Tongue (tissue), 2 donors: Measurements from ENCODE around the gene RBM6. TPM values are rescaled to one million over a fixed set of nuclear protein-coding genes. Genes with fewer than 3 reads are reported as not detected.

Experiments used
- DNase-seq: peaks from one replicate; pipeline ENCODE4 v3.0.0-alpha.2; 2015
- total RNA-seq: library from RNA; depleted of rRNA; stranded (reverse); fragments of >200 nt; gene quantifications from one replicate; pipeline ENCODE4 v1.2.3, GENCODE V29; 2014

RBM6 gene
- total RNA-seq, 1 donor from 2014 or later: 98.1 TPM

- no peak for DNase-seq
These were observed 149.6 kb downstream of the RBM6 start for GRCh38 chr3:50089609-50089945.

DNA sequence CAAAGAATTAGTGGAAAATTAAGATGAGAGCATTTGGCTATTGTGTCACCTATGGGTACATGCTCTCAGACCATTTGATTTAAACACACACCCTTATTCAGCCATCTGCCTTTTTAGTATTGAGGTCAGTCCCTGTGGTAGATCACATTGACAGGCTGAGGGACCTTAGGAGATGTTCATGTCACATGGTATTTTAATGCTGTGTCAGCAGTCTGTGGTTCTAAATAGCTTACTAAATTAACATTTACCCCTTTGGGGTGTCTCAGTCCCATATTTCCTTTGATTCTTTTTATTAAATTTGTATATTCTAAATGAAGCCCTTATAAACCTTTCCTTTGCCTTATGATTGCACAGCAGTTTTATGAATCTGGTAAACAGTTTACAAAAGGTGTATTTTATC is 151.0 kb downstream of the RBM6 start:
- DNase-seq: no peak

- no peak for DNase-seq
These were observed 155.5 kb downstream of the RBM6 start for GRCh38 chr3:50095352-50095998.

DNA sequence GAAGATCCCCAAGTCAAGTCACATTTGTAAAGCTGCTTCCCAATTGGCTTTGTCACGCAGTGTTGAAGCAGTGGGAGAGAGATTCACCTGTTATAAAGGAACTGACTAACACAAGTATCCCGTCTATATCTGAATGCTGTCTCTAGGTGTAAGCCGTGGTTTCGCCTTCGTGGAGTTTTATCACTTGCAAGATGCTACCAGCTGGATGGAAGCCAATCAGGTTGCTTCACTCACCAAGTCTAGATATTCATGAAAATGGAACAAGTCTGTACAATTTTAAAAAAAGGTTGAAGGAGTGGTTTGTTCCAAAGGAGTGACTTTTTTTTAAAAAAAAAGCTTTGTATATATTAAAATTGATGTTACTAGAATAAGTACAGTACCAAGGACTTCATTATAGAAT is 160.4 kb downstream of the RBM6 start:
- DNase-seq: no peak

GRCh38 chr3:50100956-50101845 is 161.3 kb downstream of the RBM6 start:
- DNase-seq: no peak

DNA sequence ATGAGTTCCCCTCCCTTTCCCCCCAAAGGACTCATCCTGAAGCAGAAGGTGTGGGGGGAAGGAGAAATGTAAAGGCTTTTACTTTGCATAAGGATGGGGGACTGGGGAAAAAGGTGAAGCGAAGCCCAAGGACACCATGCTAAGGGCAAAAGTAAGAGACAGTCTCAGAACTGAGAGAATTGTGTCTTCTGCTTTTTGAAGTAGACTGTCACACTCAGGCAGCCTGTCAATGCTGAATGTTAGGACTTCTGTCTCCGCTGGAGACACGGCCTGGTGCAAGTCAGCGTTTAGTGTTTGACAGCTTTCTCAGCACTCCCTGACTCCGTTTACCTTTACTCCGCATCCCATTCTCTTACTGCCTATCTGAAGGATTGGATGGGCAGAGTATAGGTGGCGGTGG is 162.6 kb downstream of the RBM6 start:
- no peak for DNase-seq

- no peak for DNase-seq
These were observed 171.8 kb downstream of the RBM6 start for GRCh38 chr3:50111757-50112156.

DNA sequence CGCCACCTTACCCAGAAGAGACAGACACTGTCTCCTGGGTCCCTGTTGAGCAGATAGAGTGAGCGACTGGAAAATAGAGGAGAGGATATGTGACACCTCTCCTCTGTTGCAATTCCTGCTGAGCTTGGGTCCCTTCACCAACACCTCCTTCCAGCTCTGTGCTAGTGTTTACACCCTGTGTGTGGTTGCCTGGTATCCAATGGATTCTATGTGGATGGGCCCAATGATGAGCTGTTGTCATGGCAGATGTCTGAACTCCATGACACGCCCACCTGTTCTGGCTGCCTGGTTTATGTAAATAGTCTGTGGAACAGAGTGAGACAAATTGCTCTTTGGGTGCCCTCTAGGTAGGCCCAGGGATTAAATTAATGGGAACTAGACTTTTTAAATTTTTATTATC is 172.5 kb downstream of the RBM6 start:
- no peak for DNase-seq

DNA sequence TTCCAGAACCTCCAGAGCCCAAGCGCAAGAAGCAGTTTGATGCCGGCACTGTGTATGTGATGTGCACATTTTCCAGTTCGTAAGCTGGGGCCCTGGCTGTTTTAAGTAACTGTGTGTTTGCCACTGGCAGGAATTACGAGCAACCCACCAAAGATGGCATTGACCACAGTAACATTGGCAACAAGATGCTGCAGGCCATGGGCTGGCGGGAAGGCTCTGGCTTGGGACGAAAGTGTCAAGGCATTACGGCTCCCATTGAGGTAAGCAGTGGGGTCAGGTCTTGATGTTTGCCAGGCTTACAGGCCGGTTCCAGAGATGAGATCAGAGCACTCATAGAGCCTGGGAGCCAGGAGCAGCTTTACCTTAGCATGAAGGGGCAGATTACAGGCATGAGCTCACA is 177.2 kb downstream of the RBM6 start:
- no peak for DNase-seq

DNA sequence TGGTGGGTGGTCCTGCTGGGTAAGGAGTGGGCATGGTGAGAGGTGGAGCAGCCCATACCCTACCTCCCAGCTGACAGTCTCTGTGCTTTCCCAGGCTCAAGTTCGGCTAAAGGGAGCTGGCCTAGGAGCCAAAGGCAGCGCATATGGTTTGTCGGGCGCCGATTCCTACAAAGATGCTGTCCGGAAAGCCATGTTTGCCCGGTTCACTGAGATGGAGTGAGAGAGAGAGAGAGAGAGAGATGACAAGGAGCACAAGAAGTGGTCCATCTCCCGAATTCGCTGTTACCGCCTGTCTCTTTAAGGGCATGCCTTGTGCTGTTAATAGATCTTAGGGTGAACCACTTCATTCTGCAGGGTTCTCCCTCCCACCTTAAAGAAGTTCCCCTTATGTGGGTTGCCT is 178.3 kb downstream of the RBM6 start:
- no peak for DNase-seq

DNA sequence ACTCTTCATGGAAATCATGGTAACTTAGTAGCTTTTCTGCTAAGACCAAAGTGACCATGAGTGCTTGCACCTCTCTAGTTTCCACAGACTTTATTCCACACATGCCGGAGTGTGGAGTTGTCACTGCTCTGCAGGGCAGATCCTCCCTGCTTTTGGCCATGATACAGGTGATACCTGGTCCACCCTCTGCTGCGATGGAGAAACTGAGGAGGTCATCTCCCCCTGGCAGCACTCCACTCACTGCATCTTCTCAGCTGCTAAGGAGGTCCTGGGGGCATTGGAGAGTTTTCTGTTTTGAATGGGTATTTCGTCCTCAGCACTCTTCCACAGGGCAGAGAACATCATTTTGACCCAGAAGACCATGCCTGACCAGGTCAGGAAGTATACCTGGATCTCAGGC is 179.8 kb downstream of the RBM6 start:
- DNase-seq: no peak

- no peak for DNase-seq
These were observed 180.6 kb downstream of the RBM6 start for GRCh38 chr3:50120364-50121071.

DNA sequence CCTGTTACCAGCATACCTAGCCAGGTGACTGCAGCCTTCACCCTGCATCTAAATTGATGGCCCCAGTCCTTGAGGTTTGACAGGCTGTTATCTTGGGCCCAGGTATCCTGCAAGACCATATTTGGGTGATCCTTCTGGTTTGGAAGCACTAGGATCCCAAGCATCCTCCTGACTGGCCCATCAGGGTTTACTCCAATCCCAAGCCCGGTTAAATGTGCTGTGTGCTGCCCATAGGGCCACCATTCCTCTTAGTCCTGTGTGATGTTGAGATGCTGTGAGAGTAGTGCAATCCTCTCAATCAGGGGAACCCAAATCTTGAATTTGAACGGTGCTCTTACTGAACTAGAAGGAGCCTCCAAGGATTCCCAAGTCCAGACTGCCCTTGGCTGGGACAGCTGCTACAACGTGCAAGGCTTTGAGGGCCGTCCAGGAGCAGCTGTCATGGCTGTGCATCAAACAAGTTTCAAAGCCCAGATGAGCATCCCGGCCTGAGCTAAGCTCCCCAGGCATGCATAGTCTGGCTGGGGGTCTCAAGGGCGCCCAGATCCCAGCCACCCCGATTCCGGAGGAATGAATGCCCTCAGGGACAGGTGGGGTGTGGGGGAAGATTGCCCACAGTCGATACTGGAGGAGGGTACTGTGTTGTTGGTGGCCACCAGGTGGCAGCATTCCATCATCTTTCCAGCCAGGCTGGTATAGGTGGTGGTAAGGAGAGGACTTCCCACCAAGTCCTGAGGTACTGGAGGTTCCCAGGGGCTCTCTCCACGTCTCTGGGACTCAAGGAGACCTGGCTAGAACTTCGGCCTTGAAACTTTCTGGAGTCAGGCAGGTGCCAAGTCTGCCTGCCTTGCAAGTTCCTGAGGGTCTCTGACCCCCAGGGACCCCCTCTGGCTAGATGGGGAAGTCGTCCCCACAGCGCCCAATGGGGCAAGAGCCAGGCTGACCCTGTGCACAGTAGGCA is 181.4 kb downstream of the RBM6 start:
- peak; percentile 91 for DNase-seq

DNA sequence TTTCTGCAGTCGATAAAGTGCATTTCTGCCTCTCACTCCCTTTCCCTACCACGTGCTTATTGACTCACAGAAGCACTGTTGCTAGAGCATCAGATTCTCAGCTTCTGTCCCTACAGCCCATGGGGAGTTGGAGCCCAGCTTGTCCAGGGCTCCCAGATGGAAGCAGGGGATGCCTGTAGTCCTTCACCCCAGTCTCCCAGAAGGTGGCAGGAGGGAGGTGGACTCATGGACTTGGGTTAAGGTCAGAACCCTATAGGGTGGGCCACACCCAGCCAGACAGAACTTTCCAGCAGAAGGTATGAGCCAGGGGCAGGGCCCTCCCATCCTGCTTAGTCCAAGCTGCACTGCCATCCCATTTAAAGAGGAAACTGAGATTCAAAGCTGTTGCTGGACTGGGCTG is 182.1 kb downstream of the RBM6 start:
- DNase-seq: no peak

GRCh38 chr3:50122661-50123391 is 182.9 kb downstream of the RBM6 start:
- no peak for DNase-seq

DNA sequence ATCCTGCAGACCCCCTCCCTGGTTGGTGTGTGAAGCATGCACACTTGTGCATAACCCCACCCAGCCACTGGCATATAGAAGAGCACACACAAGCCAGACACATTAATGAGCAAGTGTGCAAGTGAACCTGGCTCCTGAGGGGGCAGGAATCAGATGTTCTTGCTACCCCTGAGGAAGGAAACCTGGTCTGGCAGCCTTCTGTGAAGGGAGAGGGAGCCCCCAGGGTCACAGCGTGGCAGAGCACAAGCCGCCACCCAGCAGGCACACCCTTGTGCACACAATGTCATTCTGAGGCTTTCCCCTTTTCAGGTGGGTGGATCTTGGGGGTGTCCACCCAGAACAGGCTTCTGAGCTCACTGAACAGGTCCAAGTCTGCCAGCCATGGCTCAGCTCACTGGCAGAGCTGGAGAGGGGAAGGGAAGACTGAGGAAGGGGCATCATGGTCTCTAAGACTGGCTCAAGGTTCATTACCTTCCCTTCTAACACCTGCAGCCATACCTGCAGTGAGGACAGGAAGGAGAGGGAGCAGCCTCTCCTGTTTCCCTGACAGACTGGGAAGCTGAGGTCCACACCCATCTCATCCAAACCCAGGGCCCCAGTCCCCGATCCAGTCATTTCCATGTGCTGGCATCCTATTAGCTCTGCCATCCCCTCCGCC is 183.6 kb downstream of the RBM6 start:
- no peak for DNase-seq

- DNase-seq: no peak
These were observed 184.3 kb downstream of the RBM6 start for GRCh38 chr3:50124052-50124799.

DNA sequence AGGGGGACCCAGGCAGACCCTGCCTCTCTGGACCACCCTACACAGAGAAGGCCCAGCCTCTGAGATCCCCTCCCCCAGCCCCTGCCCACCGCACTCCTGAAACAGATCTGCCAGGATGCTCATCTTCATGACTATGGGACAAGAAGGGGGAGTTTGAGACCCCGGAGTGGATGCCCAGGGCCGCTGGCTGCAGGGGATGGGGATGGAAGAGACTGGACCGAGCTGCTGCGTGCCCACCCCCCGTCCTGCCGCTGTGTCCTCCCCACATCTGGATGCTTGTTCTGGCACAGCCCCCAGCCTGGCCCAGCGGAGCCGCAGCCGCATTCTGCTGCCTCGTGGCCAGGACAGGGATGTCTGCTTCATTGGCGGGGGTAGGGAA is 184.8 kb downstream of the RBM6 start:
- peak; percentile 60 for DNase-seq

GRCh38 chr3:50125541-50126286 is 185.8 kb downstream of the RBM6 start:
- DNase-seq: no peak
